Gastrocnemius medialis (tissue), 4 donors: ENCODE measurements around the gene CLN6.

Experiments used
- POLR2A ChIP-seq, 2 donors: fragments of 450-650 bp; IDR thresholded peaks; one replicate each; pipeline ENCODE4 v1.6.1; 2017; ENCODE audit warnings: antibody characterized with exemption in 2 of 2, mild to moderate bottlenecking in 2 of 2, moderate library complexity in 2 of 2
- TF ChIP-seq, protein P1 (sequence below), 5 experiments: fragments of 450-650 bp in 3 of 5; fragments of 200-600 bp in 2 of 5; sonication (generic) in 2 of 5; IDR thresholded peaks in 4 of 5; conservative IDR thresholded peaks in 1 of 5; 1 replicate in 4 of 5; 2 replicates in 1 of 5; pipeline ENCODE4 v1.5.1; 2016 to 2019; ENCODE audit warnings: antibody characterized with exemption in 5 of 5, mild to moderate bottlenecking in 3 of 5, moderate library complexity in 3 of 5

DNA sequence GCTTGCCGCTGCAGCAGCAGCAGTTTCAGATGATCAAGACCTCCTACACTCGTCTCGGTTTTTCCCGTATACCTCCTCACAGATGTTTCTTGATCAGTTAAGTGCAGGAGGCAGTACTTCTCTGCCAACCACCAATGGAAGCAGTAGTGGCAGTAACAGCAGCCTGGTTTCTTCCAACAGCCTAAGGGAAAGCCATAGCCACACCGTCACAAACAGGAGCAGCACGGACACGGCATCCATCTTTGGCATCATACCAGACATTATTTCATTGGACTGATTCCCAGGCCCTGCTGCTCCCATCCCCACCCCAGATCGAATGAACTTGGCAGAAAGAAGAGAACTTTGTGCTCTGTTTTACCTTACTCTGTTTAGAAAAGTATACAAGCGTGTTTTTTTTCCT lies 42.0 kb downstream of the CLN6 start:
- TF ChIP-seq, protein P1, sequence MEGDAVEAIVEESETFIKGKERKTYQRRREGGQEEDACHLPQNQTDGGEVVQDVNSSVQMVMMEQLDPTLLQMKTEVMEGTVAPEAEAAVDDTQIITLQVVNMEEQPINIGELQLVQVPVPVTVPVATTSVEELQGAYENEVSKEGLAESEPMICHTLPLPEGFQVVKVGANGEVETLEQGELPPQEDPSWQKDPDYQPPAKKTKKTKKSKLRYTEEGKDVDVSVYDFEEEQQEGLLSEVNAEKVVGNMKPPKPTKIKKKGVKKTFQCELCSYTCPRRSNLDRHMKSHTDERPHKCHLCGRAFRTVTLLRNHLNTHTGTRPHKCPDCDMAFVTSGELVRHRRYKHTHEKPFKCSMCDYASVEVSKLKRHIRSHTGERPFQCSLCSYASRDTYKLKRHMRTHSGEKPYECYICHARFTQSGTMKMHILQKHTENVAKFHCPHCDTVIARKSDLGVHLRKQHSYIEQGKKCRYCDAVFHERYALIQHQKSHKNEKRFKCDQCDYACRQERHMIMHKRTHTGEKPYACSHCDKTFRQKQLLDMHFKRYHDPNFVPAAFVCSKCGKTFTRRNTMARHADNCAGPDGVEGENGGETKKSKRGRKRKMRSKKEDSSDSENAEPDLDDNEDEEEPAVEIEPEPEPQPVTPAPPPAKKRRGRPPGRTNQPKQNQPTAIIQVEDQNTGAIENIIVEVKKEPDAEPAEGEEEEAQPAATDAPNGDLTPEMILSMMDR (IDR thresholded peaks at IDR 0.05 in 4 of 5, conservative IDR thresholded peaks at IDR 0.05 in 1 of 5): no peak
- TF ChIP-seq POLR2A (IDR thresholded peaks at IDR 0.05): no peak
